Stimulated activated CD4-positive, alpha-beta T cell treated with anti-CD3 and anti-CD28 coated beads, Interleukin-15, amount 100 ng/mL, for 24 hours (primary cell): ENCODE data around the gene TRMT44.

Source experiments
- DNase-seq: peaks from one replicate; pipeline ENCODE4 v3.0.0-alpha.2; 2020

Gene TRMT44, protein sequence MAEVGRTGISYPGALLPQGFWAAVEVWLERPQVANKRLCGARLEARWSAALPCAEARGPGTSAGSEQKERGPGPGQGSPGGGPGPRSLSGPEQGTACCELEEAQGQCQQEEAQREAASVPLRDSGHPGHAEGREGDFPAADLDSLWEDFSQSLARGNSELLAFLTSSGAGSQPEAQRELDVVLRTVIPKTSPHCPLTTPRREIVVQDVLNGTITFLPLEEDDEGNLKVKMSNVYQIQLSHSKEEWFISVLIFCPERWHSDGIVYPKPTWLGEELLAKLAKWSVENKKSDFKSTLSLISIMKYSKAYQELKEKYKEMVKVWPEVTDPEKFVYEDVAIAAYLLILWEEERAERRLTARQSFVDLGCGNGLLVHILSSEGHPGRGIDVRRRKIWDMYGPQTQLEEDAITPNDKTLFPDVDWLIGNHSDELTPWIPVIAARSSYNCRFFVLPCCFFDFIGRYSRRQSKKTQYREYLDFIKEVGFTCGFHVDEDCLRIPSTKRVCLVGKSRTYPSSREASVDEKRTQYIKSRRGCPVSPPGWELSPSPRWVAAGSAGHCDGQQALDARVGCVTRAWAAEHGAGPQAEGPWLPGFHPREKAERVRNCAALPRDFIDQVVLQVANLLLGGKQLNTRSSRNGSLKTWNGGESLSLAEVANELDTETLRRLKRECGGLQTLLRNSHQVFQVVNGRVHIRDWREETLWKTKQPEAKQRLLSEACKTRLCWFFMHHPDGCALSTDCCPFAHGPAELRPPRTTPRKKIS

DNA sequence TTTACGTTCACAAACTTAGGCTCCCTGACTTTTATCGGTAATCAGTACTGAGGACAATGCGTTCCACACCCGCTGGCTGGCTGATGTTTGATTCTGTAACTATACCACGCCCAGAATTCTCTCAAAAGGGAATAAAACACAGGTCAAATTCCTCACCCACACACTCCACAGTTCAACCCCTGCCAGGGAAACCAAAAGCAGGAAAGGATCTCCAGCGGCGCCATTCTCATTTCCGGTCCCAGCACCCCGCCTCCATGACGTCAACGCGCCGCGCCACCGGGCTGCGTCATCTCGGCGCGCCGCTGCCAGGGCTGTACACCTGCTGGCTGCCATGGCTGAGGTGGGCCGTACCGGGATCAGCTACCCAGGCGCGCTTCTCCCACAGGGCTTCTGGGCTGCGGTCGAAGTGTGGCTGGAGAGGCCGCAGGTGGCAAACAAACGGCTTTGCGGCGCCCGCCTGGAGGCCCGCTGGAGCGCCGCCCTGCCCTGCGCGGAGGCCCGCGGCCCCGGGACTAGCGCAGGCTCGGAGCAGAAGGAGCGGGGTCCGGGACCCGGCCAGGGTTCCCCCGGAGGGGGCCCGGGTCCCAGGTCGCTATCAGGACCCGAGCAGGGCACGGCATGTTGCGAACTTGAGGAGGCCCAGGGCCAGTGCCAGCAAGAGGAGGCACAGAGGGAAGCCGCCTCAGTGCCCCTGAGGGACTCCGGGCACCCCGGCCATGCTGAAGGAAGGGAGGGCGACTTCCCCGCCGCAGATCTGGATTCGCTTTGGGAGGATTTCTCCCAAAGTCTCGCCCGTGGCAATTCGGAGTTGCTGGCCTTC, at the start of gene TRMT44, which contains the start of gene ACOX3:
Gene TRMT44, plus strand, starts transcription at position 286 of the 820 bp plus-strand sequence. Its CDS starts 46 bp downstream, at position 332.
Gene ACOX3, minus strand, starts transcription at position 232 of the 820 bp plus-strand sequence. CDS start 24,202 bp downstream, outside the sequence.
- DNase-seq, result peak; percentile 92

DNA sequence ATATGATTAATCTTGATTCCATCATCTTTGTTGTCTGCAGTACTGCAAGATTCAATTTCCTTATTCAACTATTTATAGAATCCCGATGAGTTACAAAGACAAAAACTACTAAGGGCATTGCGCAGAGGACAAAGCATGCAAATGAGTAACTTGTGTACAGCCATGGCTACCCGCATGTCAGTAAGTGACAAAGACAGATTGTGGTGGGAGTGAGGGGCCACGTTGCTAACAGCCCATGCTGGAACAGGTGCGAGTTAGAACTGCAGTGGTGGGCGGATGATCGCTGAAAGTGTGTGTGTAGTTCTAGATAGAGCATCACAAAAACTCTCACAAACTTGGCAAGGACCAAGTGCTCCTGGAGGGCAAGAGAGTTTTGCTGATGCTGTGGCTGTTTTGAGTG, 49.5 kb upstream of the TRMT44 start:
- no peak for DNase-seq

DNA sequence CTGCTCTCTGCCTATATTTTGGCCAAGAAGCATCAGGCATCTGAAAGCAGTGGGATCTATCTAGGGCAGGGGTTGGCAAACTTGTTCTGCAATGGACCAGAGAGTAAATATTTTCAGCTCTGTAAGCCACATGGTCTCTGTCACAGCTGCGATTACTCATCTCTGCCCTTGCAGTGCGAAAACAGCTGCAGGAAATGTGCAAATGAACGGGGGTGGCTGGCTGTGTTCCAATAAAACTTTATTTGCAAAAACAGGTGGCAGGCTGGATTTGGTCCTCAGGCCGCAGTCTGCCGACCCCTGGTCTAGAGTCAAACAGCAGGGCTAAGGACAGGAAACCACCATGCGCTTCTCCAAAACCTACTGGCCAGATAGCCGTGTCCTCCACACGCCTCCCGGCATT, 48.6 kb upstream of the TRMT44 start:
- no peak for DNase-seq

DNA sequence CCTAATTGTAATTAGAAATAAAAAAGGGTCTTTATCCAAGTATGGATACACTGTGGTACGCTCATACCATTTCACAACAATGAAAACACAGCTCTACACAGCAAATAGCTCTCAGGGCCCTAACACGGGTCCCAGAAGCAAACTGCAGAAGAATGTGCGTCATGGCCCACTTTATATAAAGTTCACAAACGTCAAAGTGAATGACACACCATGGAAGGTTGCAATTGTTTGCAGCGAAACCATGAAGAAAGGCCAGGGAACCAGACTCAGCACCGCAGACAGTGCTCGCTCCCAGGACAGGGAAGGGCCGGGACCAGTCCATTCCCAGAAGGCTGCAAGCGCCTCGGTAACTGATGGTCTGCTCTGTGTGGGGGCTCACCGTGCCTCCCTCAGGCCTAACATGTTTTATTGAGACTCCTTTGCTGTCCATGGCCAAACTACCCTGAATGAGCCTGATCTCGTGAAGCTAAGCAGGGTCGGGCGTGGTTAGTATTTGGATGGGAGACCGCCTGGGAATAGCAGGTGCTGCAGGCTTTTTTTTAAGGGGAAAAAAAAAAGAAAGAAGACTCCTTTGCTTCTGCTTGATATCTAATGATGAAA, 47.9 kb upstream of the TRMT44 start:
- no peak for DNase-seq

DNA sequence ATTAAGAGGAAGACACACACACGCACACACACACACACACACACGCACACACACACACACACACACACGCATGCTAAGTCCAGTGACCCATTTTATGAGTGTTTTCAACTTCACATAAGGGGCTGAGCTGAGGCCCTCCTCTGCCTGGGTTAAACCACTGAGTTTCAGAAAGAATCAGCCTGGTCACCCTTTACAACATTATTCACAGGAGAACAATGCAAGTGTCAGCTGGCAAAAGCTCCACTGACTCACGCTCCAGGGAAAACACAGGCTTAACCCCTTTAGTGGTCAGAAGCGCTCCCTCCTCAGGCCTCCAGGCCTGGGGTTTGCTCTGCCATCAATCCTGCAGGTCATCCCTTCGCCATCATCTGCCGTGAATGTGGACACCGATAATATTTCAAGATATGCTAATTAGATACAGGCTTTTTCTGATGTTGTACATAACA, 47.0 kb upstream of the TRMT44 start:
- DNase-seq, result no peak

DNA sequence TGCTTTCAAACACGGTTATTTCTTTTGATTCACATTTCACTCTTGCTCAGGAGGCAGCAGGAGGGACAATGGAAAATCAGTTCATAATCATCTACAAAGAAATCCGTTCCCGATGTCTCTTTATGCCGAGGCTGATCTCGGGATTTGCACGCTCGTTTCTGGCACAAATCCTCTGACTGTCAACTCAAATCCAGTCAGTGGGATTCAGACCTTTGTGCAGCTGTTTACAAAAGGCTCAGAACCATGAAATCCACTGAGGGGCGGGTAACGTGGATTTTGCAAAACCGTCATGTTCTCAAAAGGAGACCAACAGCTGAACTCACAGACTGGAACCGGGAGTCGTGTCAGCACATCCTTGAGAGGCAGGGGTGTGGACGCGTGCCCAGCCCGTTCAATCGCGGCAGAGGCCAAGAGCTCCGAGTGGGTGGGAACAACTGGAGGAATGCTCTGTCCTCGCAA, 46.5 kb upstream of the TRMT44 start:
- no peak for DNase-seq

DNA sequence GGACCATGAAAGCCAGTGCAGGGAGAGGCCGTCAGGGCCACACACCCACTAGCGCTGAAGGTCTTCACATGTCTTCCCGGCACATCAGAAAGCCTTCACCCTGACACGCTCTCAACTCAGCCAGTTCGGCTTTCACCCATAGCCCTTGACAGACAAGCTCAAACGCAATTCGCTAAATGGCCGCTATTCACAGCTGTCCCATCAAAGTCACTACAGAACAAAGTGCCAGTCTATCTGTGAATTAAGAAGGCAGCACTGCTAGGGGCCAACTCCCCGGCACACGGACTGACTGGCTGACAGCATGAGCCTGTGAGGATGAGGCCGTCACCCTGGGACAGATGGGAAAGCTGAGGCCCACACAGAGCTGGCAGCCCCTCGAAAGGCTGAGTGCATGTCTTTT, 45.8 kb upstream of the TRMT44 start:
- DNase-seq, result no peak

DNA sequence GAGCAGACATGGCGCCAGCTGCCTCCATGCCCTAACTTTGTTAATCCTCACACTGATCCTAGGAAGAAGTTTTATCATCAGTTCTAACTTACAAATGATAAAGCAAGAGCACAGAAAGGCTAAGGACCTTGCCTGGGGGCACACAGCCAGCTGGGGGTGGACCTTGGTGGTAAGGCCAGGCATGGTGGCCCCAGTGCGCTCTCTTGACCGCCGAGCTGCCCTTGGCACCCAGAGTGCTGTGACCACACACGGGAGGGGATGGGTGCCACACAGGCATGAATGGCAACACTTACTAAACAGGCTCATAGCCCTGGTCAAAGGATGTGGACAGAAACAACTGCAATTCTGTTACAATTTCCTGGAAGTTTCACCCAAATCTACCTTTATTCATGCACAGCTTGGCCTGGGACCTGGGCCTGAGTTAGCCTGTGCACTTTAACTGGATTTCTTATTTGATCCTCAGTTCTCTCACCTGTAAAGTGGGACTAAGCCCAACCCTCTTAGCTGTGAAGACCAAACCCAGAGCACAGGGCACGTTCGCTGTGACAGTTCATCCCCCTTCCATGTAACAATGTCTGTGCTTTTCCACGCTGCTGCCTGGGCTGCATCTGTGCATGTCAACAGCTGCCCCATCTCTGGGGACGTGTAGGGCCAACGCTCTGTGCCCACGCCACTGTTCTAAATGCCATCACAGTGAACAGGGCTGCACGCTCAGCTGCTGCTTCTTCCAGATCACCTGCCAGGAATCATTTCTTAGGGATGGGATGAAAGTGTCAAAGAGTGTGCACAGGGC, 44.9 kb upstream of the TRMT44 start:
- no peak for DNase-seq

DNA sequence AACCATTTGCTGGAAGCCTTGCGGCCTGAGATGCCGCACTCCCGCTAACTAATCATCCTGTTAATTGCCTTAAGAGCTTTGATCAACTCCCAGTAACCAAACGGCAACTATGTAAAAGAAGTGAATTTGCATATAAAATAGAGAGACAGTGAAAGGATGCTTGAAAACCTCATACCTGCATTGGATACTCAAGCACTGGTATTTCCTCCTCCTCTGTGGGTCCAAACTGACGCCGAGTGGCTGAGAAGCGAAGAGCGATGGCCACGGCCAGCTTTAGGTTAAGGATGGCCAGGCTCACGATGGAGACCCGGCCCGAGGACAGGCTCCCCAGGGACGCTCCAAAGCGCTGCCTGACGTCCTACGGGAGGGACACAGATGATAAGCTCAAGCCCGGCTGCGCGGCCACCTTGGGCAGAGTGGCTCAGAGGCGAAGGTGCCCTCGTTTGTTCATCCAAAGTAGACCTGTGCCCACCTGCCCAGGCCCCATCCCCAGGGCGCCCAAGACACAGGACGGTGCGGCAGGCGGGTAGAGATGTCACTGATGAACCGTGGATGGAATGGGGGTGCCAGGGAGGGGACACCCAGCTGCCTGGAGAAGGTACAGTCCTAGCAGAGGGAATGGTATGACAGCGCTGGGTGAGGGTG, 43.7 kb upstream of the TRMT44 start:
- no peak for DNase-seq

DNA sequence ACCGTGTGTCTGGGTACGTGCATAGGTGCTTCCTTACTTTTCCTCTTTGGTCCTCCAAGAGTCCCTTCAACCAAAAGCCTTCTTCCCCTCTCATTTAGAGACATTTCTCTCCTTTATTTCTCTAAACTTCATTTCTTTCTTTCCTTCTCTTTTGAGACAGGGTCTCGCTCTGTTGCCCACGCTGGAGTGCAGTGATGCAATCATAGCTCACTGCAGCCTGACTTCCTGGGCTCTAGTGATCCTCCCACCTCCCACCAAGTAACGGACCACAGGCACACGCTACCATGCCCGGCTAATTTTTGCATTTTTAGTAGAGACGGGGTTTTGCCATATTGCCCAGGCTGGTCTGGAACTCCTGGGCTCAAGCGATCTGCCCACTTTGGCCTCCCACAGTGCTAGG, 42.2 kb upstream of the TRMT44 start:
- DNase-seq, result no peak

DNA sequence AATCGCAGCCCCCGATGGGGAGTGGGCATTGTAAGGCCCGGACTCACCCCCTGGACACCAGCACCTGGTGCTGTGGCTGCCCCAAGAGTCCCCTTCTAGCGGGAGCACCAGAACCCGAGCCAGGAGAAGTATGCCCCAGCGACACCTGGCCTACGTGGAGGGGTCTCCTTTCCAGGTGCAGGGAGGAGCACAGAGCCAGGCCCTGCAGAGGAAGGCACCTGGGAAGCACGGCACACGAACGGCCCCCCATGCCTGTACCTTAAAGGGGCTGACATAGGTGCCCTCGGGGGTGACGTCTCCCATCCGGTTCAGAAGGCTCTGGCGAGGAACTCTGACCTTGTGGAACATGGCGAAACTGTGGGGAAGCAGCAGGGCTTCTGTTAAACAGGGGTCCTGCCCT, 41.3 kb upstream of the TRMT44 start:
- no peak for DNase-seq

DNA sequence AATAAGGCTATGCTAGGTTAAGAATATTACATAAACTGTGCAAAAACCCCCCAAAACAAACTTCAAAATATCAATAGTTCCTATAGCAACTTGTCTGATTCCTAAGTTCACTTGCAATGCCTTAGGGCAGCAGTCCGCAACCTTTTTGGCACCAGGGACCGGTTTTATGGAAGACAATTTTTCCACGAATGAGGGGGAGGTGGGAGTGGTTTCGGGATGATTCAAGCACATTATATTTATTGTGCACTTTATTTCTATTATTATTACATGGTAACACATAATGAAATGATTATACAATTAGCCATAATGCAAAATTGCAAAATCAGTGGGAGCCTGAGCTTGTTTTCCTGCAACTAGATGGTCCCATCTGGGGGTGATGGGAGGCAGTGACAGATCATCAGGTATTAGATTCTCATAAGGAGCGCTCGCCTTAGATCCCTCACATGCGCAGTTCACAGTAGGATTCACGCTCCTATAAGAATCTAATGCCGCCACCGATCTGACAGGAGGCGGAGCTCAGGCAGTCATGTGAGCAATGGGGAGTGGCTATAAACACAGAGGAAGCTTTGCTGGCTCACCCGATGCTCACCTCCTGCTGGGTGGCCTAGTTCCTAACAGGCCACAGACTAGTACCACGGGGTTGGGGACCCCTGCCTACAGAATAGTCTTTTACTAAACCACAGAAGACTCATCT, 39.8 kb upstream of the TRMT44 start:
- DNase-seq, result no peak

DNA sequence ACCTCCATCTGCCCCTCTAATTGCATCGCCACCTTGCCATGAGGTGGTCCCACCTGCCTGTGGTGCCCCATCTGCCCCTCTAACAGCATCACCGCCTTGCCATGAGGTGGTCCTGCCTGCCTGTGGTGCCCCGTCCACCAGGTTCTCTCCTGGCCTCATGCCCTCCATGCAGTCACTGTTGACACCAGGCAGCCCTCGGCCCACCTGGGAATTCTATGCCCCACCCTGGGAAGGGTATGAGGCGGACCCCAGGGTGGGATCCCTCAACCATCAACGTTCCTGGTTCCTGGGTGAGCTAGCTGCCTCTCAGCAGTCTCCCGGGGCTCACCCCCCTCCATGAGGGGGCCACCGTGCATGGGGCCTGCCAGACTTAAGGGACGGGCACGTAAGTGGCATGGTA, 38.9 kb upstream of the TRMT44 start:
- DNase-seq, result no peak

DNA sequence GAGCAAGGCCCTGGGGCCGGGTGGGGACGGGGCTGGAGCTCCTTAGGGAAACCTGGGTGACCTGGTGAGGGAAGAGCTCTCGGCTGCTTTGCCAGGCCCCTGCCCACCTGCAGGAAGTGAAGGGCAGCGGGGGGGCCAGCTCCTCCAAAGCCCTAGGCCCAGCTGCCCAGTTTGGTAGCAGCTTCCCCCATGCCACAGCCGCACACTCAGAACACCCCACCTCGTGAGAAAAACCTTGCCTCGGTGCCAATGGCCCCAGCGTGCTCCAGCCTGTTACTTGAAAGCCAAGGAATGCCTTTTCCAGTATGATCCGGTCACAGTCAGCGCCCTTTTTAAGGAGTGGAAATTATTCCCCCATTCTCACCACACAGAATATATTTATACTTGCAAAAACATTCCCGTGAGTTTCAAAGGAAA, 38.4 kb upstream of the TRMT44 start:
- no peak for DNase-seq

DNA sequence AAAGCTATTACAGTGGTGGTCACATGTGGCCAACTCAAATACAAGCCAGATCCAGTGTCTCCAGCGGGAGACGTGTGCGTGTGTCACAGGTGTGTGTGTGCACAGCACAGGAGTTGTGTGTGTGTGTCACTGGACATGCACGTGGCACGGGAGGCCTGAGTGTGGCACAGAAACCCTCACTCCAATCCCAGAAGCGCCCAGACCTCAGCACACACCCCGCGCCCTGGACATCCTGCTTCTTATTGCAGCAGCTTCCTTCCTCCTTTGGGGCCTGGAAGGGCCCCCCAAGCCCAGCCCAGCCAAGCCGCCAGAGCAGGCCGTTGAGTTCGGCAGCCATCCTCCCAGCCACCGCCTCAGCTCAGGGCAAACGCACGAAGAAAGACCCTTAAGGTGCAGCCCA, 37.9 kb upstream of the TRMT44 start:
- DNase-seq, result no peak

DNA sequence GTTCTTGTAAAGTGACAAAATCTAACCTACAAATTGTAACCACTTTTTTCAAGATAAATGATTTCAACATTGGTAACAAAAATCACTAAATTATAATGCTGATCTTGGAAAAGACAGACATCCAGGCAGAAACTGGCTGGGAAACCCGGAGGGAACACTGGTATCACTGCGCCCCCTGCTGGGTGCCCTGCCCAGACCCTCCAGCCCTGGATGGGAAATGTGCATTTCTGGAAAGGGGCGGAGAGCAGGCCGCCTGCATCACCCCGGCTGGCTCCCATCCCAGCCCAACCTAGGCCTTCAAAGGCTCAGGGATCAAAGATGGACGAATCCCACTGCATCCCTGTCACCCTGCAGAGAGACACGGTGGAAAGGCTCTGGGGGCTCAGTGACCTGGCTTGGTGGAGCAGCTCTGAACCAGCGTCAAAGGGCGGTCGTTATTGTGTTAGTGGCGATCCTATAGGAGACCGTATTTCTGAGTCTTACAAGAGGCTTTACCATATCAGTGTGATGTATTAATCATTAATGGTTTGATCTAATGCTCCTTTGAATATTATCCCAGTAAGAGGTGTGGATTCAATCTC, 37.3 kb upstream of the TRMT44 start:
- peak; percentile 68 for DNase-seq

DNA sequence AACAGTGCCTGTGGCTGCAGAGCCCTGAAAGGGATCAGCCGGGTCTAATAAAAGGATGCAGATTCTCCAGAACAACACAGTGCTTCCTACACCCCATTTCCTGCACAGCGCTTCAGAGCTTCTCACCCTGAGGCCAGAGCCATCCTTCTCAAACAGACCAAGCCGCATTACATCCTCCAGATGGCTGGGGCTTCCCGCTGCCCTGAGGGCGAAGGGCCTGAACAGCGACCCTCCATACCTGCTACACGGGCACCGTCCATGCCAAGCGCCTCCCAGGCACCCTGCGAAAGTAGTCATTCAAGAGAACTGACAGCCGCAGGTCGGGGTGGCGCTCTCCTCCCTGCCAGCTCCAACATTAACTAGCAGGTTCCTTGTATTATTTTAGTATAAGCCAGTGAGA, 36.6 kb upstream of the TRMT44 start:
- DNase-seq, result no peak

DNA sequence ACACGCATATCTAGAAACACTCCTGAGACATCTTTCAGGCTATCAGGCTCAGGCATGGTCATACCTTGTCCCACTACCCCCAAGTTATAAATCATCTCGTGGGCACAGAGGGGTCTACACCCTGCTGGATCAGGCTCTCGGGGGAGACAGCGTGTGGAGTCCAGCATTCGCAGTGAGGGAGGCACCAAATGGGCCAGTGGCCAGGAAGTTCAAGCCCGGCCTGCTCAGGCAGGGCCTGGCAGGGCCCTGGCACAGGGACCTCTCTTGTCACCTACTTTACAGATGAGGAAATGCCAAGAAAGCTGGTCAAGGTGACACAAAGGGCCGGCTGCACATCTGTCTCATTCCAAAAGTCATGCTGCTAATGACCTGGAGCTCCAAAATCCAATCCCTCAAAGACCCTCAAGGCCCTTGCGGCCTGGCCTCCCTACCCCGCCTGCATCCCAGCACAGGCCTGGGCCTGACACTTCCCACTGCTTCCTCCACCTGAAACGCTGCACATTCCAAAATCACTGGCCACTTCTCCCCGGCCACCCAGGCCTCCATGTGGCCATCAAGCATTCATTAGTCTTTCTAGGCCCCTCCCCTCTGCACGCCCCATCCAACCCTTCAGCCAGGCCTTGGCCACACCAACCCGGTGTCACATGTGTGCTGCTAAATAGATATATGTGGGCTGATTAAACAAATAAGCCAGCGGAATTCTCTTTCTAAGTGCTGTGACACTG, 35.6 kb upstream of the TRMT44 start:
- no peak for DNase-seq

DNA sequence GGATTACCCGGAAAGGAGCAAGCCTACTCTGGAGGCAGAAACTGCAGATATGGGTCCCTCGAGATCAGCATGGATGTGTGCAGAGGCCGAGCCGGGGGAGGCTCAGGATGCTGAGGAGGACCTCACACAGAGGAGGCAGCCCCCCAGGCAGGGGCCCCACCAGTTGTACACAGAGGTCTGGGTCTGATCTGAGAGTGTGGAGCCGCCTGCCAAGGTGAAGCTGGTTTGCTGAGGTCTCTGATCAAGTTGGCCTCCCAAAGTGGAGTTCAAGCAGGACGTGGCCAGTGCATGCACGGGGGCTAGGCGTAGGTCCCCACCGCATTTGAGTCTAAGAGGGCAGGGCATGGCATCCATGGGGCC, 35.1 kb upstream of the TRMT44 start:
- DNase-seq, result no peak

DNA sequence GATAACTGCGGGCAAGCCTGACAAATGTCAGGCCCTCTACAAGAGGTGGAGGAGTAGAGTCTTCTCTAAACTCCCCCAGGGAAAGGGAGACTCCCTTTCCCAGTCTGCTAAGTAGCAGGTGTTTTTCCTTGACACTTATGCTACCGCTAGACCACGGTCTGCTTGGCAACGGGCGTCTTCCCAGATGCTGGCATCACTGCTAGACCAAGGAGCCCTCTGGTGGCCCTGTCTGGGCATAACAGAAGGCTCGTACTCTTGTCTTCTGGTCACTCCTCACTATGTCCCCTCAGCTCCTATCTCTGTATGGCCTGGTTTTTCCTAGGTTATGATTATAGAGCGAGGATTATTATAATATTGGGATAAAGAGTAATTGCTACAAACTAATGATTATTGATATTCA, 33.7 kb upstream of the TRMT44 start:
- DNase-seq, result peak; percentile 35
